K562 (cell line): ENCODE data around the gene OR2V1. TPM values are rescaled to one million over a fixed set of nuclear protein-coding genes. Genes with fewer than 3 reads are reported as not detected.

Source experiments
- BACH1 ChIP-seq: fragments of 200-800 bp; sonication (Bioruptor generic); IDR thresholded peaks from 2 replicates; pipeline ENCODE4 v1.6.1; 2016; ENCODE audit warnings: missing genetic modification characterization, missing compliant biosample characterization
- C11orf30 ChIP-seq: fragments of 450-650 bp; IDR thresholded peaks from 2 replicates; pipeline ENCODE4 v1.6.1; 2016; ENCODE audit warnings: low read depth, mild to moderate bottlenecking
- CCNT2 ChIP-seq: IDR thresholded peaks from 2 replicates; pipeline ENCODE4 v1.6.1; 2011; ENCODE audit warnings: borderline replicate concordance, low read depth, mild to moderate bottlenecking, moderate library complexity, mixed read lengths, low read length; ENCODE audit not compliant: insufficient read length; ENCODE audit errors: extremely low read depth
- E2F5 ChIP-seq: sonication (generic); formaldehyde crosslinking; IDR thresholded peaks from 2 replicates; pipeline ENCODE4 v1.8.0; 2022; ENCODE audit warnings: mild to moderate bottlenecking, missing genetic modification reagents
- L3MBTL2 ChIP-seq: fragments of 450-650 bp; IDR thresholded peaks from 2 replicates; pipeline ENCODE4 v1.6.1; 2016; ENCODE audit warnings: mild to moderate bottlenecking, moderate library complexity
- MAFG ChIP-seq: fragments of 450-650 bp; conservative IDR thresholded peaks from 2 replicates; pipeline ENCODE4 v1.6.1; 2016; ENCODE audit warnings: missing genetic modification characterization, missing compliant biosample characterization
- NKRF ChIP-seq: fragments of 450-650 bp; IDR thresholded peaks from 2 replicates; pipeline ENCODE4 v1.6.1; 2016; ENCODE audit warnings: borderline replicate concordance
- NR2C1 ChIP-seq, 2 experiments: fragments of 450-650 bp; IDR thresholded peaks; 2 replicates each; pipeline ENCODE4 v1.6.1; 2017; ENCODE audit warnings: mild to moderate bottlenecking in 2 of 2, antibody characterized with exemption in 1 of 2, inconsistent platforms in 1 of 2, missing compliant biosample characterization in 1 of 2, missing genetic modification characterization in 1 of 2
- RCOR1 ChIP-seq, 2 experiments: IDR thresholded peaks; 2 replicates each; pipeline ENCODE4 v1.6.1; 2012; ENCODE audit warnings: low read depth in 2 of 2, low read length in 2 of 2, borderline replicate concordance in 1 of 2, improper control_type of control experiment in 1 of 2
- UBTF ChIP-seq, 2 experiments: IDR thresholded peaks; 2 replicates each; pipeline ENCODE4 v1.6.1; 2012; ENCODE audit warnings: improper control_type of control experiment in 2 of 2, low read depth in 2 of 2, low read length in 2 of 2, borderline replicate concordance in 1 of 2
- ZFX ChIP-seq: sonication (generic); formaldehyde crosslinking; IDR thresholded peaks from 2 replicates; pipeline ENCODE4 v1.8.0; 2022; ENCODE audit warnings: mild to moderate bottlenecking, missing genetic modification reagents, moderate library complexity
- ZNF695 ChIP-seq: fragments of 450-650 bp; formaldehyde crosslinking; IDR thresholded peaks from 2 replicates; pipeline ENCODE4 v1.4.0; 2020; ENCODE audit warnings: mild to moderate bottlenecking, moderate library complexity
- ZNF707 ChIP-seq: fragments of 250-450 bp; sonication (Bioruptor Pico); conservative IDR thresholded peaks from 2 replicates; pipeline ENCODE4 v1.8.0; 2022; ENCODE audit warnings: inconsistent platforms, mild to moderate bottlenecking, moderate library complexity
- polyA plus RNA-seq, 8 experiments: library from polyadenylated mRNA; depleted of rRNA in 4 of 8; stranded (reverse) in 5 of 8; unstranded in 3 of 8; fragments of >200 nt; fragmentation: Nextera tagmentation in 2 of 8; fragmentation: Illumina TruSeq in 1 of 8; extraction: Ambion mirVana in 2 of 8; extraction: Trizol in 1 of 8; gene quantifications; 2 replicates each; pipeline versions ENCODE4 v1.2.1 to v1.2.3, GENCODE V29; 2011 to 2014; ENCODE audit warnings: inconsistent platforms in 1 of 8, missing spikeins in 1 of 8
- total RNA-seq, 7 experiments: library from RNA; depleted of rRNA in 6 of 7; stranded (reverse); fragments of >200 nt in 6 of 7; fragmentation: Illumina TruSeq in 2 of 7; extraction: Trizol in 2 of 7; gene quantifications; 2 replicates each; pipeline versions ENCODE4 v1.2.1 to v1.2.3, GENCODE V29; 2011 to 2021; ENCODE audit warnings: low replicate concordance in 1 of 7

The OR2V1 gene
- total and polyA plus RNA-seq, 9 of the 15 experiments (the other 6 are each of a cell fraction or from before 2014, with no cell fraction given), result 0.04 to 0.28 (median 0.15) TPM; not detected in 5

- TF ChIP-seq RCOR1 (IDR thresholded peaks at IDR 0.05; ENCODE audit: borderline replicate concordance in 1 of 2, low read depth in 2 of 2, low read length in 2 of 2) (peak in 1 of 2 experiments; percentile 13; a peak in 1 of 4 replicates), ZFX (CRISPR knock-in tag) (peak; percentile 37; the same call in 1 of the 2 replicates), ZNF707 (CRISPR knock-in tag) (no peak), E2F5 (CRISPR knock-in tag) (no peak), CCNT2 (no peak), ZNF695 (no peak), C11orf30 (peak; percentile 46; the same call in 1 of the 2 replicates), NR2C1 (IDR thresholded peaks at IDR 0.05) (no peak), NR2C1 (tag; IDR thresholded peaks at IDR 0.05) (peak; percentile 39; the same call in 1 of the 2 replicates), BACH1 (tag) (no peak), UBTF (IDR thresholded peaks at IDR 0.05; ENCODE audit: borderline replicate concordance in 1 of 2, low read depth in 2 of 2, low read length in 2 of 2) (peak; percentile 64 to 95; a peak in 3 of 4 replicates), L3MBTL2 (peak; percentile 64), NKRF (no peak), MAFG (tag) (peak; percentile 45; the same call in 1 of the 2 replicates)
Observed at GRCh38 chr5:181087309-181087708, 43.7 kb downstream of the OR2V1 start (continued).
